Adrenal gland (tissue), 5 donors: ENCODE results near the gene C18orf32.

Experiments
- POLR2A ChIP-seq, 2 donors: fragments of 450-650 bp; IDR thresholded peaks; one replicate each; pipeline ENCODE4 v1.6.1; 2017; ENCODE audit warnings: antibody characterized with exemption in 2 of 2, mild to moderate bottlenecking in 2 of 2, moderate library complexity in 1 of 2
- TF ChIP-seq, protein P1 (sequence below), 6 experiments: fragments of 450-650 bp in 4 of 6; fragments of 200-600 bp in 2 of 6; sonication (generic) in 1 of 6; IDR thresholded peaks; 1 replicate in 5 of 6; 2 replicates in 1 of 6; pipeline versions ENCODE4 v1.5.1 to v1.8.0; 2016 to 2021; ENCODE audit warnings: antibody characterized with exemption in 6 of 6, mild to moderate bottlenecking in 2 of 6, moderate library complexity in 1 of 6
- donor health status: DM: no; HTN: no; CAD: no.

DNA sequence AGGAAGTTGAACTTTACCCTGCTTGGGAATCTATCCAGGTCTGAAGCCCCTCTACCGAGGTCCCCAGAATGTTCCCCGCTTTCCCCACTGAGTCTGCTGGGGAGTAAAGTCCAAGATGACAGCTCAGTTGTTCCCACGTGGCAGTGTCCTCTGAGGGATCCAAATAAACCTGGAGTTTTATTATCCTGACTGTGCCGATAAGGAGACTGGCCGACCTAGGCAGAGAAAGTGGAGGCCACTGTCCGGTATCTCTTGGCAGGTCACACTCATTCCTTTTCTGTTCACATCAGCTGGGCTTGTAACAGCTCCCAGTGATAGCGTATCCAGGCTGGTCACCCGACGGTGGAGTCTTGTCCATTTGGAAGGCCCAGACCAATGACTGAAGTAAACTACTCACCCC lies 27.5 kb upstream of the C18orf32 start:
- TF ChIP-seq, protein P1, sequence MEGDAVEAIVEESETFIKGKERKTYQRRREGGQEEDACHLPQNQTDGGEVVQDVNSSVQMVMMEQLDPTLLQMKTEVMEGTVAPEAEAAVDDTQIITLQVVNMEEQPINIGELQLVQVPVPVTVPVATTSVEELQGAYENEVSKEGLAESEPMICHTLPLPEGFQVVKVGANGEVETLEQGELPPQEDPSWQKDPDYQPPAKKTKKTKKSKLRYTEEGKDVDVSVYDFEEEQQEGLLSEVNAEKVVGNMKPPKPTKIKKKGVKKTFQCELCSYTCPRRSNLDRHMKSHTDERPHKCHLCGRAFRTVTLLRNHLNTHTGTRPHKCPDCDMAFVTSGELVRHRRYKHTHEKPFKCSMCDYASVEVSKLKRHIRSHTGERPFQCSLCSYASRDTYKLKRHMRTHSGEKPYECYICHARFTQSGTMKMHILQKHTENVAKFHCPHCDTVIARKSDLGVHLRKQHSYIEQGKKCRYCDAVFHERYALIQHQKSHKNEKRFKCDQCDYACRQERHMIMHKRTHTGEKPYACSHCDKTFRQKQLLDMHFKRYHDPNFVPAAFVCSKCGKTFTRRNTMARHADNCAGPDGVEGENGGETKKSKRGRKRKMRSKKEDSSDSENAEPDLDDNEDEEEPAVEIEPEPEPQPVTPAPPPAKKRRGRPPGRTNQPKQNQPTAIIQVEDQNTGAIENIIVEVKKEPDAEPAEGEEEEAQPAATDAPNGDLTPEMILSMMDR (IDR thresholded peaks at IDR 0.05), result no peak
- no peak for TF ChIP-seq POLR2A (IDR thresholded peaks at IDR 0.05)
